ENCODE measurements around the gene CEP85.

The CEP85 gene

DNA sequence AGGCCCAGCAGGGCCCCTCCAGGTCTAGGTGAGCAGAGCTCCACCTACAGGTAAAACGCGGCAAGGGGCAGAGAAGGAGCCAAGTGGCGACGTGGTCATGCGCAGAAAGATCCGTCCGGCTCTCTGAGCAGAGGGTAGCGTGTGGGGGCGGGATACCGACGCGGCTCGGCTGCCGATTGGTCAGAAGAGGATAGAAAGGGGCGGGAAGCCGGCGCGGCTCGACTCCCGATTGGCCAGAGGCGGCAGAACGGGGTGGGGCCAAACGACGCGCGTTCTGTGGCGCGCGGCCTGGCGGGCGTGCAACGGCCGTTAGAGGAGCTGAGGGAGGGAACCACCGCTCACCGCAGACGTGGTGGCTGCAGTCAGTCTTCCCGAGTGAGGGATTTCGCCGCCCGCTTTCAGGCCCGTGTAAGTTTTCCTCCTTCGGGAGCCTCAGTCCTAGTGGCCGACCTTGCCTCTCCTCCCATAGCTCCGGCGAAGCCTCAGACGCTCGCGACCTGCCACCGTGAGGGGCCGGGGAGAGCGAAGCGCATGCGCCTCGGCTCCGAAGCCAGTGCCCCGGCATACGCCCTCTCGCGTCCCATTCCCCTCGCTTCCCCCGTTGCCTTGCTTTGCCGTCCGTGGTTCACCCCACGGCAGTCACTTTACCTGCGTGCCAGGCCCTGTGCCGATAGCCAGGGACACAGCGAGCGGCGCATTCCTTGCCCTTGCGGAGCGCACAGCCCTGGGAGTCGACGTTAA, at the start of gene CEP85:
Gene CEP85 (plus strand): TSS at position 298 of the 741 bp plus-strand sequence. CDS start 5,584 bp downstream, outside the sequence.
- H3K4me3 ChIP-seq (ENCODE audit: low read length): peak within 1 kb of the TSS; percentile 98

GRCh38 chr1:26184883-26185282, 49.1 kb upstream of the CEP85 start:
- no peak for DNase-seq (ENCODE audit: low read depth)
- H3K4me3 ChIP-seq (ENCODE audit: low read length): no peak overlapping the region
- TF ChIP-seq, protein P1, sequence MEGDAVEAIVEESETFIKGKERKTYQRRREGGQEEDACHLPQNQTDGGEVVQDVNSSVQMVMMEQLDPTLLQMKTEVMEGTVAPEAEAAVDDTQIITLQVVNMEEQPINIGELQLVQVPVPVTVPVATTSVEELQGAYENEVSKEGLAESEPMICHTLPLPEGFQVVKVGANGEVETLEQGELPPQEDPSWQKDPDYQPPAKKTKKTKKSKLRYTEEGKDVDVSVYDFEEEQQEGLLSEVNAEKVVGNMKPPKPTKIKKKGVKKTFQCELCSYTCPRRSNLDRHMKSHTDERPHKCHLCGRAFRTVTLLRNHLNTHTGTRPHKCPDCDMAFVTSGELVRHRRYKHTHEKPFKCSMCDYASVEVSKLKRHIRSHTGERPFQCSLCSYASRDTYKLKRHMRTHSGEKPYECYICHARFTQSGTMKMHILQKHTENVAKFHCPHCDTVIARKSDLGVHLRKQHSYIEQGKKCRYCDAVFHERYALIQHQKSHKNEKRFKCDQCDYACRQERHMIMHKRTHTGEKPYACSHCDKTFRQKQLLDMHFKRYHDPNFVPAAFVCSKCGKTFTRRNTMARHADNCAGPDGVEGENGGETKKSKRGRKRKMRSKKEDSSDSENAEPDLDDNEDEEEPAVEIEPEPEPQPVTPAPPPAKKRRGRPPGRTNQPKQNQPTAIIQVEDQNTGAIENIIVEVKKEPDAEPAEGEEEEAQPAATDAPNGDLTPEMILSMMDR (conservative IDR thresholded peaks at IDR 0.05; ENCODE audit: low read length): no peak

More for the DNA sequence above, at the start of gene CEP85:
- TF ChIP-seq, protein P1 (conservative IDR thresholded peaks at IDR 0.05; ENCODE audit: low read length): peak; percentile 78
- peak; percentile 96 for DNase-seq (ENCODE audit: low read depth)

GRCh38 chr1:26187882-26188281, 46.1 kb upstream of the CEP85 start:
- no peak overlapping the region for H3K4me3 ChIP-seq (ENCODE audit: low read length)
- DNase-seq (ENCODE audit: low read depth): no peak
- TF ChIP-seq, protein P1 (conservative IDR thresholded peaks at IDR 0.05; ENCODE audit: low read length): no peak

GRCh38 chr1:26188477-26188876, 45.5 kb upstream of the CEP85 start:
- TF ChIP-seq, protein P1 (conservative IDR thresholded peaks at IDR 0.05; ENCODE audit: low read length): no peak
- no peak for DNase-seq (ENCODE audit: low read depth)
- H3K4me3 ChIP-seq (ENCODE audit: low read length): no peak overlapping the region

- H3K4me3 ChIP-seq (ENCODE audit: low read length): no peak overlapping the region
- TF ChIP-seq, protein P1 (conservative IDR thresholded peaks at IDR 0.05; ENCODE audit: low read length): no peak
- DNase-seq (ENCODE audit: low read depth): no peak
Measured at GRCh38 chr1:26189331-26189730, 44.7 kb upstream of the CEP85 start.

DNA sequence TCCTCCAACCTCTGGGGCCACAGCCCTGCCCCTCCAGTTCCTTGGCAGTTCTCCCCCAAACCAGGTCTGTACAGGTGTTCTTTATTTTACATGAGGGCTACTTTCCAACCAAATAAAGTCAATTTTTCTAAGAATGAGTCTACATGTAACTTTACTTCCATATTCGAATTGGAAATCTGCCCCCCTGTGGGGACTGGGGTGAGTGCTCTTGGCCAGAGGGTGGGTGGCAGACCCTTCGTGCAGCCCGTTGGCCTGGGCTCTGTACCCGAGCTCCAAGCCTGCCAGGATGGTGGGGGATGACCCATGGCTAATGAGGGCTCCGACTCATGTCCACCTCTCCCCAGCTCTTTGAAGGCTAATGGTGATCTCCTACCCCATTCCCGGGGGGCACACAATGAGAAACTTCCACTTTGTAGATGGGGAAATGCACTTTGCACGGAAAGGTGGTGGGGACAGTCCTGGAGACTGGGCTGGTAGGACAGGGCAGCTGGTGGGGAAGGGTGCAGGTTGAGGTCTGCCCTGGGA, 44.2 kb upstream of the CEP85 start:
- TF ChIP-seq, protein P1 (conservative IDR thresholded peaks at IDR 0.05; ENCODE audit: low read length): no peak
- DNase-seq (ENCODE audit: low read depth): no peak
- no peak overlapping the region for H3K4me3 ChIP-seq (ENCODE audit: low read length)

All from AG10803 (cell line).